Measurements from ENCODE around the gene HOXD12.

HOXD12 gene

DNA sequence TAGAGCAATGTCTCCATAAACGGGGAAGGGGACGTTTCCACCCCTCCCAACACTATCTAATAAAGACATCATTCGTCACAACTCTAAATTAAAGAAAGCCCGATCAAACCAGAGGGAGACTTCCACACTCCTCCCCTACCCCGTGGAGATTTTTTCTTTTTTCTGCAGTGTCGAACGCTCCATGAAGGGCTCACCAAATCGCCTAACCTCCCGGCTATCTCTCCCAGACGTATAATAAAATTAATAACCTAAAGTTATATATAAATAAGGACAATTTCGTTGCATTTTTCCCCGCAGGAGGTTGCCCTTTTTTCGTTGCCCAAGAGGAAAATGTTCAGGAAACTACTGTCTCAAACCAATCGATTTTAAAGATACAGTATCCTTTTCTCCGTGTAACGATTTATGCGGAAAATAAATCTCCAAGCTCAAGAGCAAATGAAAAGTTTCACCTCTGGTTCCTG, 18.2 kb upstream of the HOXD12 start:
- no peak for DNase-seq

GRCh38 chr2:176081837-176082524, 17.6 kb upstream of the HOXD12 start:
- DNase-seq = no peak

GRCh38 chr2:176082525-176082823, 17.1 kb upstream of the HOXD12 start:
- DNase-seq = no peak

DNA sequence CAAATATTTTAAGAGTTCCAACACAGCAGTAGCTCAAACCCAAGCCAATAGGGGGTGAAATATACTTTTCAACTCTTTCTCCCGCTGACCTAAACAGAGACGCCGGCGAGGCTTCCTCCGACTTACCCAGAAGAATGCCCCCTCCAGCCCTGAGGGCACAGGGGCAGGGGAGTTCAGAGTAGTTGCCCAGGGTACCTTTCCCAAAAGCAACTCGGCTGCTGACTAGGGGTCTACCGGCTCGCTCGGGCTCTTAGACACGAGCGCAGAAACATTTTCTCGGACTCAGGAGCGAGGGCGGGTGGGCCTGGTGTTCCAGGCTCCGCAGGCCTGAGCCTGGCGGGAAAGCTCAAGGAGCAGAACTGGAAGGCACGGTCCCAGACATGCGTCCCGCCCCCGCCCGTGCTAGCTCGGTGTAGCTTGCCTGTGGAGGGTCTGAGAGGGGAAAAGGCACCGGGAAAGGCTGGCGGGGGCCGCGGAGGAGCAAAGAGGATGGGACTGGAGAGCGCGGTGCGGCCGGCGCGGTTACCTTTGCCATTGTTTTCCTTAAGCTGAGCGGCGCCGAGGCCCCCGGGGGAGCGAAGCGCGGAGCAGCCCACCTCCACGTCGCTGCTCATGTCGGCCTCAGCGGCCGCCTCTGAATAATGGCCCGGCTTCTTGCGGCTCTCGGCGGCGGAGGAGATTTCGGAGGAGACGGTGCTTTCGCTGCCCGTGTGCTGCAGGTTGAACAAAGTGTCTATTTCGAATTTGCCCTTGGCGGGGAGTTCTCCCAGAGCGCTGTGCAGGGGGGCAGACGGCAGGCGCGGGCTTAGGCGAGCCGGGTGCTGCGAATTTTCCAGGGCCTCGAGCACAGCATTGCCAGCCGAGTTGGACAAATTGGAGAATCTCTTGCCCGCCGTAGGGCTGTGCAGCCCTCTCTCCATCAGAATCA, 16.5 kb upstream of the HOXD12 start:
- DNase-seq = no peak

DNA sequence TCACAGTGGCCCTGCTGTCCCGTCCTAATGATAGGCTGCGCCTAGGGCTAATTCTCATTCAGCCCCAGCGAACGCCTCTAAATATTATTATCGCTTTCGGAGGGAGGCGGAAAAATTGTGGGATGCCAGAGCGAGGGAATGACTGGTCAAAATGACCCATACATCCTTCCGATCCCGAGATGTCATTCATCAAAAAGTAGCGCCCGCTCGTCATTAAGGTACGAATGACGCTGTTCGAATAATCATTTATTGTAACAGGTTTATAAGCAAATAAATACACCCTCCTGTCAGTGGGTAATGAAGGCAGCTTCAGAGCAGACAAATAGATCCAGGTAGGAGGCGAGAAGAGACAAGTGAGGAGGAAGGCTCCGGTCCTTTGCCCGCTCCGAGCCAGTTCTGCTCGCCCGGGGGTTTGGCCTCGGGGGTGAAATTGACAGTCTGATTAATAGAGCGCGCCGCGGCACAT, 15.8 kb upstream of the HOXD12 start, which contains the start of gene EVX2:
Gene EVX2 (minus strand): TSS at position 167 of the 466 bp plus-strand sequence. CDS start 186 bp downstream, outside the sequence.
- DNase-seq = no peak

DNA sequence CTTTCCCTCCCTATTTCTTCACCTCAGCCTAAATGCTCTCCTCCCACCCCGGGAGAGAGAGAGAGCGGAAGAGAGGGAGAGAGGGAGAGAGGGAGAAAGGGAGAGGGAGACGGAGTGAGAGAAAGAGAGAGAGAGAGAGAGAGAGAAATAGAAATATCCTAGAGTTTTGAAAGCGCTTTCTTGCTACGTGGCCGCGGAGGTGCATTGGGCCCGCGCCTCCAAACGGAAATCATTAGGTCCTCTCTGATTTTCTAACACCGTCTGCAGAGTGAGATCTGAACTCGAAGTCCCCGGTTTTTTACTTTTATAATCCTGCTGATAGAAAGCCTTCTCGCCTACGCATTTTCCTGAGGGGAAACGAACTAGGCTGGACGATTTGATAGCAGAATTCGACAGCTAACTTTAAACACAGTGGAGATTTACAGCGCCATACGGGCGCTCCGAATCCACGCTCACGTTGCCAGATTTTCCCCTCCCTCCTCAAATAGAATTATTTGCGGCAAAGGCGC, 14.9 kb upstream of the HOXD12 start:
- no peak for DNase-seq

- DNase-seq = no peak
These were observed 14.3 kb upstream of the HOXD12 start for GRCh38 chr2:176085120-176085788.

GRCh38 chr2:176085861-176086771, 13.5 kb upstream of the HOXD12 start:
- no peak for DNase-seq

DNA sequence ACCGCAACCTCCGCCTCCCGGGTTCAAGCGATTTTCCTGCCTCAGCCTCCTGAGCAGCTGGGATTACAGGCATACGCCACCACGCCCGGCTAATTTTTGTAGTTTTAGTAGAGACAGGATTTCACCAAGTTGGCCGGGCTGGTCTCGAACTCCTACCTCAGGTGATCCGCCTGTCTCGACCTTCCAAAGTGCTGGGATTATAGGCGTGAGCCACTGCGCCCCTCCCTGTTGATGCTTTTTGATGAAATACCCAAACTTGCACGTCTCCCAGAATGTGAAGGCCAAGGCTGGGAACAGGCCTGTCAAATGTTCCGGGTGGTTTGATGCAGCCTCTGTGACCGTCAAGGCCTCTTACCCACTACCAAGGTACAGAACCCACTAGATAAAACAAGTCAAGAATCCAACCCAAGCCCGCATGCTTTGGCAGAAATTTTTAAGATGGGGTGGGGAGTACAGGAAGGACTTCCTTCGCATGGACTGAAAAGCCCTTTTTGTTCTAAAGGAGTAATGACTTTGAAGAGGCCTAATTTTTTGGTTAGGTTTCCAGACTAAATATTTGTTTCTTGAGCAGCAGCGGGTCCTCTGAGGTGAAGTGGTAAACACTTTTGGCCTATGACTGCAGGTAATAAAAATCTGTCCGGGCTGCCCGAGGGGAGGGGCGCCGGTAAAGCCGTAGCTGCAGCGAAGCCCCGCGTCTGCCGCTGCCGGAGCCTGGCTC, 12.1 kb upstream of the HOXD12 start:
- no peak for DNase-seq

DNA sequence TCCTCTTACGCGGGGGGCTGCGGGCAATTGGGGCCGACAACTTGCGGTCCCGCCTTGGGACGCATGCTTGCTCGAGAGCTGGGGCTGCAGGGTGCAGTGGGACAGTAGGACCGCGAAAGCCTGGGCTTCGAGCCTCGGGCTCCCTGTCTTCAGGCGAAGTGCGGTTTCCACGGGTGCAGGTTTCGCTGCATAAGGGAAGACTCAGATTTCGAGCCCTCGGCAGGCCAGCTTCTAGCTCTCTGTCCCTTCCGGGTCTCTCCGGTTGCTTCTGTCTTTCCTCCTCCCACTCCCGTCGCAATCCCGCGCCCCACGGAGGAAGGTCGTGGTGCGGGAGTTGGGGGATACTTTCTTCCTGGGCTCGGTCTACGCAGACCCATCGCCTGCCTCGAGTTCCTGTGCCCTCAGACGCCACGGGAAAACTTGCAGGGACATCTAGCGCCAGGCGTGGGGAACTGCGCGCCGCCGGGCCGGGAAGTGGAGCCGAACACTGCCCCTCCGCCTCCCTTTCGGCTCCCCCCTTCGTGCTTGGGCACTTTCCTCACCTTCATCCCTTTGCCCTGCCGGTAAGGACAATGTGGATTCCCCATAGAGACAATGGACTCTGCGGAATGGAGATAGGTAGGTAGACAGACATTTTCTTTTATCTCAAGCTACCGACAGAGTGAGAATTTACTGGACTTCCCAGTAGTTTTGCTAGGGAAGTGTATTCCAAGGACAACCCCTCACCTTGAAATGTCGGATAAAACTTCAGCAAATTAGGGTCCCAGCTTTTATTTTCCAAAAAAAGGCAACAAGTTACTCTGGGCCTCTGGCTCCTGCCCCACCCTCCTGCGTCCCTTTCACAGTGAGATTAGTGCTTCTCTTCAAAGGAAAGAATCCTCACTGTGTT, 11.3 kb upstream of the HOXD12 start:
- DNase-seq = peak; percentile 48

DNA sequence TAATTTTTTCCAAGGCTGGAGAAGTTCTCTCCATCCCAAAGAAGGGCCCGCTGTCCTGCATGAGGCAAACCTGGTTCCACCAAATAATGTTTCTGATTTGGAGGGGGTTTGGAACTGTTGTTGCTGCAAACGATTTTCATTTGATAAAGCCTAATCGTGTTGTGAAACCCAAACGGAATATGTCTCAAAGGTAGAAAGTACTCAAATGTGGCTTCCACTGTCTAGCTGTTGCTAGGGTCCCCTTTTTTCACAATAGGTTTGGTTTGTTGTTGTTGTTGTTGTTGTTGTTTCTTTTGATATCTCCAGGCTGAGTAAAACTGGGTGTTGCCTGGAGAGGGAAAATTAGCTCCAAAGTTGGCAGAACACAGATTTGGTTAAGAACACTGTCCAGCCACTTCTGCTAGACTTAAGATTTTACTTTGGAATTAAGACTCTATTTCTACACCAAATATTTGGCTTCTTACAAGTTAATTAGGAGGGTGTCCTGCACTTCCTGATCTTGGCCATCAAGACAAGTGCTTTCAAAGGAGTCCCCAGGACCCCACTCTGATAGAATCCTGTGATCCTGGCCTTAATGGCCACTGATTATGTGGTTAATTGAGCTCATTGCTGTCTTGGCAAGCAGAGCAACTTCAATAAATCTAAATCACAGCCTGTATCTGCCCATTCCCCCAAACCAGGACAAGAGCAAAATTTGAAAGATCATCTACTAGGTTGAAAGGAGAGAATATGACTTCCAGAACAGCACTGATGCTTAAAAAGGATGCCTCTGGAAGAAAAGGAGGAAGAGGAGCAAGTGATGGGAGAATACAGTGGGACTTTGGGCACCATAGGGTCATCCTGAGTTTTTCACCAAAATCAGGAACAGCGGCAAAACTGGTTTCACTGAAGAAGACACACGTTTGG, 10.4 kb upstream of the HOXD12 start:
- DNase-seq = no peak

DNA sequence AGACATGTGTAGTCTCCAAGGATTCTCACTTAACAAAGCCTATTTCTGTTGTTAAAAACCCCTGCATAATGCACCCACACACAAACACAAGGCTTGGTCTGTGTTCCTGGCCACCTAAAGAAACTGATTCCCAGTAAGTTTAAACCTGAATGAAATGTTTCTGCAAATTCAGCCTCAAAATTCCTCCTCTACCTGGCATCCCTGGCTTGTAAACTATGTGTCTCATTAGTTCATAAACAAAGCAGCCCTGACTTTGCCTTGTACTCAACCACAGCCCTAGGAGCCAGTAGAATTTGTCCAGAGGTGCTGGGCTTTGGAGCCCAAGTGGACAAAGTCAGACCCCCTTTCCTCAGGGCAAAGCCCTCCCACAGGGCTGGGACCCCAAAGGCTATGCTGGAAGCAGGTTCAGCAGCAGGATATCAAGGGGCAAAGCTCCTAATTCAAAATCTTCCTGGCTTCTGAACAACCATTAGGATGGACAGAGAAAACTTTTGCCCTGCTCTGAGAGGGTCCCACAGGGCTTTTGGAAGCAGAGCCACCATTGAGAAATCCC, 9.7 kb upstream of the HOXD12 start:
- no peak for DNase-seq

DNA sequence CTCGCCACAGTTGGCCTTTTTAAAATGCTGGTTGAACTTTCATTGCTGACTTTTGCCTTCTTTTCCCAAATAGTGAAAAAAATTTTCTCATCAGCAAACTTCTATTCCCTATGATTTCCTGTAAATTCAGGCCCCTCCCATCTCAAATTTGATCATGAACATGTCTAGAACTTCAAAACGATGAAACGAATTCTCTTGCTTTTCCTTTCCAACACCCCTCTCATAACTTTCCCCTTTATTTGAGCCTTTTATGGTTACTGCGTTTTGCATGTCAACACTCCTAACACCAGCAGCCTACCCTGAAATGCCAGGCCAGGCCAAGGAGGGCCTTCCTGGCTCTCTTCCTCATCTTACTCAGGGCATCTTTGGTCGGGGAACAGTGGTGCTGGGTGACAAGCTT, 8.7 kb upstream of the HOXD12 start:
- DNase-seq = no peak

GRCh38 chr2:176091329-176092258, 8.0 kb upstream of the HOXD12 start:
- DNase-seq = no peak

- no peak for DNase-seq
These were observed 7.1 kb upstream of the HOXD12 start, which contains the start of gene HOXD13 for GRCh38 chr2:176092270-176093144. TSS of gene HOXD13 (plus strand) at chr2:176092721. CDS start at chr2:176092891, 170 bp downstream.

GRCh38 chr2:176093145-176093897, 6.3 kb upstream of the HOXD12 start:
- DNase-seq = no peak
